ENCODE results near the gene IGSF23. TPM values are rescaled to one million over a fixed set of nuclear protein-coding genes. Genes with fewer than 3 reads are reported as not detected.

IGSF23 gene
- total and polyA plus RNA-seq, 7 experiments from 2014 or later = not detected

- ATAC-seq = no peak
- H3K4me1 Mint-ChIP-seq = no peaks in the 10 kb centered on the region
- intact Hi-C loops (cut with micrococcal nuclease) = no loop called here
- H3K27me3 Mint-ChIP-seq = peaks cover 0 to 17% (median 13%) of the 10 kb centered on the region in 5 donors
- H3K27ac Mint-ChIP-seq = no peak overlapping the region
- no peak overlapping the region for H3K4me3 Mint-ChIP-seq
- ChIA-PET POLR2A (no interaction called here), CTCF (no interaction called here)
- H3K9me3 ChIP-seq (ENCODE audit: control insufficient read depth in 2 of 3, low read length in 3 of 3) = no peaks in the 10 kb centered on the region
- no peak overlapping the region for H3K27ac ChIP-seq (ENCODE audit: low read depth, low read length)
- H3K36me3 Mint-ChIP-seq = no peaks in the 10 kb centered on the region
- no peak for DNase-seq
- H3K9me3 Mint-ChIP-seq = peaks cover 0 to 20% (median 0%) of the 10 kb centered on the region in 11 donors
- H3K4me3 ChIP-seq (ENCODE audit: low read length) = no peak overlapping the region
- H3K4me1 ChIP-seq (ENCODE audit: control insufficient read depth in 2 of 2, insufficient read depth in 2 of 2, low read length in 2 of 2) = no peaks in the 10 kb centered on the region
- no peaks in the 10 kb centered on the region for H3K27me3 ChIP-seq (ENCODE audit: control insufficient read depth in 2 of 2, insufficient read depth in 2 of 2, low read length in 2 of 2)
- no peaks in the 10 kb centered on the region for H3K36me3 ChIP-seq (ENCODE audit: control insufficient read depth in 2 of 3, insufficient read depth in 3 of 3, low read length in 3 of 3)
Observed at GRCh38 chr19:44572581-44572900, 40.8 kb upstream of the IGSF23 start.

- Histone ChIP-seq H3K4me3 (ENCODE audit: low read length) (no peak overlapping the region), H3K36me3 (ENCODE audit: control insufficient read depth in 2 of 3, insufficient read depth in 3 of 3, low read length in 3 of 3) (no peaks in the 10 kb centered on the region), H3K27ac (ENCODE audit: low read depth, low read length) (no peak overlapping the region), H3K9me3 (ENCODE audit: control insufficient read depth in 2 of 3, low read length in 3 of 3) (no peaks in the 10 kb centered on the region), H3K27me3 (ENCODE audit: control insufficient read depth in 2 of 2, insufficient read depth in 2 of 2, low read length in 2 of 2) (no peaks in the 10 kb centered on the region), H3K4me1 (ENCODE audit: control insufficient read depth in 2 of 2, insufficient read depth in 2 of 2, low read length in 2 of 2) (no peaks in the 10 kb centered on the region)
- Mint-ChIP-seq H3K4me3 (no peak overlapping the region), H3K27me3 (peaks cover 0 to 17% (median 9%) of the 10 kb centered on the region in 5 donors), H3K4me1 (no peaks in the 10 kb centered on the region), H3K9me3 (peaks cover 0 to 25% (median 2%) of the 10 kb centered on the region in 11 donors), H3K27ac (no peak overlapping the region), H3K36me3 (no peaks in the 10 kb centered on the region)
- intact Hi-C loops (cut with micrococcal nuclease) = no loop called here
- no peak for DNase-seq
- ChIA-PET CTCF (no interaction called here), POLR2A (no interaction called here)
- no peak for ATAC-seq
Observed at GRCh38 chr19:44573183-44573582, 40.2 kb upstream of the IGSF23 start.

GRCh38 chr19:44573627-44574026 lies 39.7 kb upstream of the IGSF23 start:
- Mint-ChIP-seq H3K9me3 (peaks cover 0 to 25% (median 2%) of the 10 kb centered on the region in 11 donors), H3K27me3 (peaks cover 0 to 17% (median 8%) of the 10 kb centered on the region in 5 donors), H3K36me3 (no peaks in the 10 kb centered on the region), H3K4me1 (no peaks in the 10 kb centered on the region), H3K4me3 (no peak overlapping the region), H3K27ac (no peak overlapping the region)
- Histone ChIP-seq H3K4me1 (ENCODE audit: control insufficient read depth in 2 of 2, insufficient read depth in 2 of 2, low read length in 2 of 2) (no peaks in the 10 kb centered on the region), H3K27ac (ENCODE audit: low read depth, low read length) (no peak overlapping the region), H3K9me3 (ENCODE audit: control insufficient read depth in 2 of 3, low read length in 3 of 3) (no peaks in the 10 kb centered on the region), H3K27me3 (ENCODE audit: control insufficient read depth in 2 of 2, insufficient read depth in 2 of 2, low read length in 2 of 2) (no peaks in the 10 kb centered on the region), H3K4me3 (ENCODE audit: low read length) (no peak overlapping the region), H3K36me3 (ENCODE audit: control insufficient read depth in 2 of 3, insufficient read depth in 3 of 3, low read length in 3 of 3) (no peaks in the 10 kb centered on the region)
- ChIA-PET POLR2A (no interaction called here), CTCF (no interaction called here)
- intact Hi-C loops (cut with micrococcal nuclease) = no loop called here
- ATAC-seq = no peak
- DNase-seq = no peak

GRCh38 chr19:44574186-44574950 lies 39.0 kb upstream of the IGSF23 start:
- H3K27ac ChIP-seq (ENCODE audit: low read depth, low read length) = no peak overlapping the region
- Mint-ChIP-seq H3K27ac (peak overlapping the region in 1 of 9 donors; percentile 4), H3K36me3 (no peaks in the 10 kb centered on the region), H3K9me3 (peaks cover 0 to 25% (median 2%) of the 10 kb centered on the region in 11 donors), H3K4me1 (no peaks in the 10 kb centered on the region), H3K27me3 (peaks cover 0 to 12% (median 7%) of the 10 kb centered on the region in 5 donors), H3K4me3 (no peak overlapping the region)
- H3K27me3 ChIP-seq (ENCODE audit: control insufficient read depth in 2 of 2, insufficient read depth in 2 of 2, low read length in 2 of 2) = no peaks in the 10 kb centered on the region
- H3K36me3 ChIP-seq (ENCODE audit: control insufficient read depth in 2 of 3, insufficient read depth in 3 of 3, low read length in 3 of 3) = no peaks in the 10 kb centered on the region
- POLR2A ChIA-PET = no interaction called here
- no peak overlapping the region for H3K4me3 ChIP-seq (ENCODE audit: low read length)
- intact Hi-C loops (cut with micrococcal nuclease) = no loop called here
- no peaks in the 10 kb centered on the region for H3K9me3 ChIP-seq (ENCODE audit: control insufficient read depth in 2 of 3, low read length in 3 of 3)
- CTCF ChIA-PET = no interaction called here
- ATAC-seq = no peak
- H3K4me1 ChIP-seq (ENCODE audit: control insufficient read depth in 2 of 2, insufficient read depth in 2 of 2, low read length in 2 of 2) = no peaks in the 10 kb centered on the region
- DNase-seq = no peak

GRCh38 chr19:44575116-44575700 lies 38.2 kb upstream of the IGSF23 start:
- no peak overlapping the region for H3K27ac Mint-ChIP-seq
- Histone ChIP-seq H3K4me3 (ENCODE audit: low read length) (no peak overlapping the region), H3K9me3 (ENCODE audit: control insufficient read depth in 2 of 3, low read length in 3 of 3) (no peaks in the 10 kb centered on the region), H3K27ac (ENCODE audit: low read depth, low read length) (no peak overlapping the region), H3K4me1 (ENCODE audit: control insufficient read depth in 2 of 2, insufficient read depth in 2 of 2, low read length in 2 of 2) (no peaks in the 10 kb centered on the region), H3K27me3 (ENCODE audit: control insufficient read depth in 2 of 2, insufficient read depth in 2 of 2, low read length in 2 of 2) (no peaks in the 10 kb centered on the region), H3K36me3 (ENCODE audit: control insufficient read depth in 2 of 3, insufficient read depth in 3 of 3, low read length in 3 of 3) (no peaks in the 10 kb centered on the region)
- H3K4me1 Mint-ChIP-seq = no peaks in the 10 kb centered on the region
- ChIA-PET POLR2A (no interaction called here), CTCF (no interaction called here)
- intact Hi-C loops (cut with micrococcal nuclease) = no loop called here
- no peak for ATAC-seq
- H3K9me3 Mint-ChIP-seq = peaks cover 0 to 25% (median 5%) of the 10 kb centered on the region in 11 donors
- no peak overlapping the region for H3K4me3 Mint-ChIP-seq
- DNase-seq = no peak
- peaks cover 0 to 7% (median 5%) of the 10 kb centered on the region in 5 donors for H3K27me3 Mint-ChIP-seq
- peaks cover 0 to 3% (median 0%) of the 10 kb centered on the region in 5 donors for H3K36me3 Mint-ChIP-seq

- ATAC-seq = peak; percentile 44
- Mint-ChIP-seq H3K27ac (no peak overlapping the region), H3K4me3 (no peak overlapping the region), H3K4me1 (no peaks in the 10 kb centered on the region), H3K36me3 (peaks cover 0 to 3% (median 0%) of the 10 kb centered on the region in 5 donors), H3K27me3 (peaks cover 0 to 5% (median 0%) of the 10 kb centered on the region in 5 donors), H3K9me3 (peaks cover 0 to 23% (median 5%) of the 10 kb centered on the region in 11 donors)
- intact Hi-C loops (cut with micrococcal nuclease) = loop anchor here in 1 of 2 donors (1.0 kb wide), 1 partner anchor 80 kb away; no protein-coding TSS in a partner anchor
- H3K36me3 ChIP-seq (ENCODE audit: control insufficient read depth in 2 of 3, insufficient read depth in 3 of 3, low read length in 3 of 3) = no peaks in the 10 kb centered on the region
- POLR2A ChIA-PET = interaction anchor here (0.6 kb wide), 1 partner anchor 59 kb away, joined by 4 read pairs; no protein-coding TSS in a partner anchor
- no peak overlapping the region for H3K4me3 ChIP-seq (ENCODE audit: low read length)
- DNase-seq = peak in 3 of 9 donors; percentile 9 to 11 (median 10)
- H3K27me3 ChIP-seq (ENCODE audit: control insufficient read depth in 2 of 2, insufficient read depth in 2 of 2, low read length in 2 of 2) = no peaks in the 10 kb centered on the region
- H3K9me3 ChIP-seq (ENCODE audit: control insufficient read depth in 2 of 3, low read length in 3 of 3) = no peaks in the 10 kb centered on the region
- no peaks in the 10 kb centered on the region for H3K4me1 ChIP-seq (ENCODE audit: control insufficient read depth in 2 of 2, insufficient read depth in 2 of 2, low read length in 2 of 2)
- no peak overlapping the region for H3K27ac ChIP-seq (ENCODE audit: low read depth, low read length)
- CTCF ChIA-PET = interaction anchor here (0.6 to 2.1 kb wide), 5 partner anchors 77 to 246 kb away, joined by 3 to 12 read pairs (median 4); no protein-coding TSS in a partner anchor
Observed at GRCh38 chr19:44576843-44577565, 36.4 kb upstream of the IGSF23 start.
